H1 (cell line): ENCODE measurements around the gene KBTBD12. TPM values are rescaled to one million over a fixed set of nuclear protein-coding genes. Genes with fewer than 3 reads are reported as not detected.

ENCODE experiments used
- CTCF ChIA-PET: fragments of 300-600 bp; sonication (Branson Sonifier 250); formaldehyde crosslinking; loops from one replicate; lab custom pipeline; 2021; ENCODE audit not compliant: partially characterized antibody; lab: Charles Lee
- POLR2A ChIA-PET: fragments of 300-600 bp; sonication (Branson Sonifier 250); formaldehyde crosslinking; loops from one replicate; lab custom pipeline; 2021; ENCODE audit warnings: inconsistent platforms; ENCODE audit not compliant: partially characterized antibody; lab: Charles Lee
- DNase-seq, 2 experiments: peaks; one replicate each; pipeline versions ENCODE4 v3.0.0 to v3.0.0-alpha.2; 2010 to 2022; ENCODE audit warnings: low spot score in 2 of 2, low read depth in 1 of 2, mixed read lengths in 1 of 2
- FAIRE-seq: peaks from 2 replicates; lab custom pipeline; 2011; peaks lifted over from hg19 to GRCh38; lab: Jason Lieb, UNC
- H2AFZ ChIP-seq: 2 replicates; pipeline ENCODE4 v1.8.1; 2012; ENCODE audit warnings: low read length, inconsistent platforms
- H2AK5ac ChIP-seq: 2 replicates; pipeline ENCODE4 v1.6.1; 2013; ENCODE audit warnings: low read depth, low read length
- H2BK120ac ChIP-seq: replicated peaks from 2 replicates; pipeline ENCODE3; 2013; ENCODE audit warnings: low read depth, low read length, inconsistent platforms
- H2BK12ac ChIP-seq: 2 replicates; pipeline ENCODE4 v1.6.1; 2013; ENCODE audit warnings: low read depth, low read length
- H2BK15ac ChIP-seq: 2 replicates; pipeline ENCODE4 v1.6.1; 2013; ENCODE audit warnings: low read length
- H2BK20ac ChIP-seq: 2 replicates; pipeline ENCODE4 v1.6.1; 2013; ENCODE audit warnings: low read length
- H2BK5ac ChIP-seq: 2 replicates; pipeline ENCODE4 v1.6.1; 2013; ENCODE audit warnings: low read depth, low read length
- H3K14ac ChIP-seq: 2 replicates; pipeline ENCODE4 v1.6.1; 2013; ENCODE audit warnings: inconsistent platforms; ENCODE audit not compliant: insufficient read length
- H3K18ac ChIP-seq: 2 replicates; pipeline ENCODE4 v1.6.1; 2013; ENCODE audit warnings: low read length; ENCODE audit errors: extremely low read depth
- H3K23ac ChIP-seq: 2 replicates; pipeline ENCODE4 v1.6.1; 2013; ENCODE audit warnings: inconsistent platforms; ENCODE audit not compliant: insufficient read length
- H3K23me2 ChIP-seq: 2 replicates; pipeline ENCODE4 v1.6.1; 2013; ENCODE audit warnings: low read depth, low read length
- H3K27ac ChIP-seq: 2 replicates; pipeline ENCODE4 v1.6.1; 2011; ENCODE audit warnings: low read depth, low read length, inconsistent platforms
- H3K27me3 ChIP-seq, 4 experiments: replicated peaks in 1 of 4; 1 replicate in 1 of 4; 2 replicates in 3 of 4; pipeline versions ENCODE4 v1.6.1 to v1.8.1; 2011 to 2013; ENCODE audit warnings: low read length in 3 of 4, mild to moderate bottlenecking in 3 of 4, inconsistent platforms in 2 of 4, mixed read lengths in 2 of 4, moderate library complexity in 1 of 4; ENCODE audit not compliant: control insufficient read depth in 3 of 4, insufficient read depth in 3 of 4; ENCODE audit errors: extremely low read depth in 1 of 4
- H3K36me3 ChIP-seq, 4 experiments: 2 replicates each; pipeline versions ENCODE4 v1.6.1 to v1.8.1; 2011 to 2013; ENCODE audit warnings: mild to moderate bottlenecking in 4 of 4, low read length in 3 of 4, moderate library complexity in 2 of 4, control low read depth in 1 of 4, inconsistent platforms in 1 of 4; ENCODE audit not compliant: insufficient read depth in 4 of 4, control insufficient read depth in 2 of 4
- H3K4ac ChIP-seq: replicated peaks from 2 replicates; pipeline ENCODE3; 2013; ENCODE audit warnings: low read length, low read depth, mixed read lengths, inconsistent platforms; ENCODE audit not compliant: insufficient read length
- H3K4me1 ChIP-seq, 4 experiments: replicated peaks in 1 of 4; 1 replicate in 1 of 4; 2 replicates in 3 of 4; pipeline versions ENCODE4 v1.6.1 to v1.8.1; 2011 to 2013; ENCODE audit warnings: low read length in 3 of 4, inconsistent platforms in 2 of 4, mixed read lengths in 1 of 4; ENCODE audit not compliant: insufficient read depth in 4 of 4, control insufficient read depth in 3 of 4
- H3K4me2 ChIP-seq, 2 experiments: 2 replicates each; pipeline versions ENCODE4 v1.6.1 to v1.8.1; 2011 to 2013; ENCODE audit warnings: low read depth in 2 of 2, low read length in 2 of 2, control low read depth in 1 of 2, inconsistent platforms in 1 of 2, mild to moderate bottlenecking in 1 of 2; ENCODE audit not compliant: insufficient read depth in 1 of 2
- H3K4me3 ChIP-seq, 4 experiments: fragments of 200-600, 300-600 bp in 1 of 4; sonication (generic), shearing (Covaris generic), sonication (Bioruptor Twin) in 1 of 4; 2 replicates each; pipeline versions ENCODE4 v1.5.1 to v1.8.1; 2011 to 2016; ENCODE audit warnings: low read length in 4 of 4, low read depth in 3 of 4, control low read depth in 2 of 4, inconsistent platforms in 2 of 4, mild to moderate bottlenecking in 2 of 4, mixed read lengths in 1 of 4, moderate library complexity in 1 of 4; ENCODE audit not compliant: insufficient read depth in 2 of 4; ENCODE audit errors: extremely low read depth in 1 of 4
- H3K56ac ChIP-seq: replicated peaks from 2 replicates; pipeline ENCODE3; 2013; ENCODE audit warnings: low read depth, mild to moderate bottlenecking, mixed read lengths, low read length, inconsistent platforms; ENCODE audit not compliant: insufficient read length
- H3K79me1 ChIP-seq: 2 replicates; pipeline ENCODE4 v1.6.1; 2013; ENCODE audit warnings: low read depth, low read length, control low read depth
- H3K79me2 ChIP-seq, 2 experiments: 2 replicates each; pipeline versions ENCODE4 v1.6.1 to v1.8.1; 2012 to 2013; ENCODE audit warnings: low read length in 2 of 2, mild to moderate bottlenecking in 2 of 2, inconsistent platforms in 1 of 2; ENCODE audit not compliant: insufficient read depth in 2 of 2, control insufficient read depth in 1 of 2
- H3K9ac ChIP-seq, 4 experiments: replicated peaks in 1 of 4; 1 replicate in 1 of 4; 2 replicates in 3 of 4; pipeline versions ENCODE4 v1.6.1 to v1.8.1; 2011 to 2013; ENCODE audit warnings: low read depth in 3 of 4, low read length in 3 of 4, control low read depth in 2 of 4, mild to moderate bottlenecking in 2 of 4, moderate library complexity in 2 of 4, inconsistent platforms in 1 of 4; ENCODE audit errors: extremely low read depth in 1 of 4
- H3K9me3 ChIP-seq, 2 experiments: 2 replicates each; pipeline versions ENCODE4 v1.6.1 to v1.8.1; 2012 to 2013; ENCODE audit warnings: mild to moderate bottlenecking in 2 of 2, moderate library complexity in 2 of 2, control low read depth in 1 of 2, inconsistent platforms in 1 of 2, low read depth in 1 of 2, low read length in 1 of 2, mixed read lengths in 1 of 2; ENCODE audit not compliant: insufficient read depth in 2 of 2
- H4K20me1 ChIP-seq, 2 experiments: replicated peaks in 1 of 2; 2 replicates each; pipeline versions ENCODE3 to v1.8.1; 2011 to 2013; ENCODE audit warnings: inconsistent platforms in 2 of 2, low read length in 2 of 2, mild to moderate bottlenecking in 1 of 2; ENCODE audit not compliant: insufficient read depth in 2 of 2, control insufficient read depth in 1 of 2
- H4K5ac ChIP-seq: 2 replicates; pipeline ENCODE4 v1.6.1; 2013; ENCODE audit warnings: low read length, low read depth, mixed read lengths, inconsistent platforms; ENCODE audit not compliant: insufficient read length
- H4K8ac ChIP-seq: 2 replicates; pipeline ENCODE4 v1.8.0; 2013; ENCODE audit warnings: mild to moderate bottlenecking, moderate library complexity, low read length, inconsistent platforms; ENCODE audit not compliant: insufficient read depth; ENCODE audit errors: extremely low read depth
- H4K91ac ChIP-seq: replicated peaks from 2 replicates; pipeline ENCODE3; 2013; ENCODE audit warnings: low read length, mixed read lengths, inconsistent platforms; ENCODE audit not compliant: insufficient read length
- ASH2L ChIP-seq: fragments of 200-600, 300-600 bp; sonication (generic); IDR thresholded peaks from one replicate; pipeline ENCODE4 v1.7.1; 2017; ENCODE audit warnings: low read length
- KDM4A ChIP-seq: IDR thresholded peaks from one replicate; pipeline ENCODE4 v1.7.1; 2012; ENCODE audit warnings: low read depth, mild to moderate bottlenecking, moderate library complexity, low read length, inconsistent platforms; ENCODE audit not compliant: severe bottlenecking
- MAX ChIP-seq: IDR thresholded peaks from 2 replicates; pipeline ENCODE4 v1.6.1; 2012; ENCODE audit warnings: inconsistent platforms
- TCF12 ChIP-seq: IDR thresholded peaks from 2 replicates; pipeline ENCODE4 v1.6.1; 2011; ENCODE audit warnings: low read depth, mild to moderate bottlenecking, low read length
- WGBS, 2 experiments: shearing (Covaris generic) in 1 of 2; methylation state at CpG; one replicate each; pipeline versions ENCODE4 v1.1.6 to v1.1.7; 2013 to 2015; ENCODE audit warnings: low lambda C conversion rate in 2 of 2, mixed read lengths in 2 of 2, inconsistent platforms in 1 of 2, low coverage in 1 of 2, missing lambda C conversion rate in 1 of 2; ENCODE audit not compliant: insufficient replicate concordance in 2 of 2, insufficient coverage in 1 of 2, insufficient read length in 1 of 2; ENCODE audit errors: extremely low coverage in 1 of 2, missing lambda C conversion rate in 1 of 2; 5-methylcytosine and 5-hydroxymethylcytosine counted together
- polyA plus RNA-seq, 7 experiments: library from polyadenylated mRNA; depleted of rRNA in 3 of 7; stranded (reverse) in 5 of 7; unstranded in 2 of 7; fragments of >200 nt in 5 of 7; fragments of 200-250 nt in 2 of 7; gene quantifications; 1 replicate in 5 of 7; 2 replicates in 1 of 7; 4 replicates in 1 of 7; pipeline versions ENCODE4 v1.2.1 to v1.2.3, GENCODE V29; 2011 to 2013; ENCODE audit warnings: missing spikeins in 2 of 7, mixed read lengths in 2 of 7
- total RNA-seq: library from RNA; stranded (reverse); fragmentation: NEBNext Ultra II Directional; extraction: Animal tissue kit (Norgen Biotek cat#: 25700); gene quantifications from 2 replicates; pipeline ENCODE4 v1.2.1, GENCODE V29; 2021

Gene KBTBD12
- total and polyA plus RNA-seq, 2 of the 8 experiments (the other 6 are each of a cell fraction or from before 2014, with no cell fraction given) = 0.33 to 0.63 TPM

GRCh38 chr3:127986803-127987202 lies 71.8 kb downstream of the KBTBD12 start:
- no peak for FAIRE-seq
- H3K23ac ChIP-seq = no peak overlapping the region
- CTCF ChIA-PET = interaction anchor here (1.5 kb wide), 1 partner anchor 19 kb away, joined by 5 read pairs; no protein-coding TSS in a partner anchor

More at GRCh38 chr3:127986803-127987202, 71.8 kb downstream of the KBTBD12 start:
- no peak for DNase-seq
- Histone ChIP-seq H2AFZ (no peak overlapping the region), H3K4me3 (no peak overlapping the region), H3K14ac (no peak overlapping the region), H4K5ac (no peak overlapping the region), H3K18ac (no peak overlapping the region), H4K20me1 (peaks cover 0 to 4% of the 10 kb centered on the region in 2 experiments), H3K56ac (no peak overlapping the region), H4K91ac (no peak overlapping the region), H3K9me3 (no peaks in the 10 kb centered on the region), H2AK5ac (no peak overlapping the region), H3K79me1 (no peaks in the 10 kb centered on the region), H3K79me2 (no peaks in the 10 kb centered on the region), H2BK20ac (no peak overlapping the region), H3K4me1 (peaks cover 0 to 3% (median 0%) of the 10 kb centered on the region in 4 experiments; a peak in 2 of 7 replicates), H3K36me3 (no peaks in the 10 kb centered on the region), H2BK5ac (no peak overlapping the region), H3K23me2 (no peaks in the 10 kb centered on the region), H2BK12ac (no peak overlapping the region), H3K27ac (no peak overlapping the region), H3K9ac (no peak overlapping the region), H3K4ac (no peak overlapping the region), H2BK120ac (no peak overlapping the region), H3K4me2 (no peak overlapping the region), H2BK15ac (no peak overlapping the region), H3K27me3 (peaks cover 0 to 9% (median 7%) of the 10 kb centered on the region in 4 experiments; a peak in 6 of 7 replicates), H4K8ac (no peak overlapping the region)
- POLR2A ChIA-PET = no interaction called here
- 80% methylated on average over 11 of the region's 11 CpGs; no CpG with 5 or more reads in 1 of the 2 experiments for WGBS, 2 experiments
- TF ChIP-seq KDM4A (no peak), MAX (no peak), ASH2L (no peak), TCF12 (no peak)
